ENCODE results near the gene FRS3.

GRCh38 chr6:41767112-41767833, 12.4 kb downstream of the FRS3 start:
- TF ChIP-seq EZH2 (IDR thresholded peaks at IDR 0.05; ENCODE audit: low read depth) (no peak), CTCF (conservative IDR thresholded peaks at IDR 0.05) (no peak)

All from PC-9 (cell line).